Measurements from ENCODE around the gene VIPR2.

GRCh38 chr7:159023746-159024145 lies 120.9 kb downstream of the VIPR2 start:
- TF ChIP-seq CTCF (IDR thresholded peaks at IDR 0.05) (no peak), POLR2A (IDR thresholded peaks at IDR 0.05) (no peak), EP300 (IDR thresholded peaks at IDR 0.05; ENCODE audit: low read depth) (no peak)
